AG08396 (cell line): Measurements from ENCODE around the gene PLEKHG4B.

Experiments
- DNase-seq: peaks from one replicate; pipeline ENCODE4 v3.0.0; 2012; ENCODE audit warnings: low spot score, mixed read lengths

PLEKHG4B gene

DNA sequence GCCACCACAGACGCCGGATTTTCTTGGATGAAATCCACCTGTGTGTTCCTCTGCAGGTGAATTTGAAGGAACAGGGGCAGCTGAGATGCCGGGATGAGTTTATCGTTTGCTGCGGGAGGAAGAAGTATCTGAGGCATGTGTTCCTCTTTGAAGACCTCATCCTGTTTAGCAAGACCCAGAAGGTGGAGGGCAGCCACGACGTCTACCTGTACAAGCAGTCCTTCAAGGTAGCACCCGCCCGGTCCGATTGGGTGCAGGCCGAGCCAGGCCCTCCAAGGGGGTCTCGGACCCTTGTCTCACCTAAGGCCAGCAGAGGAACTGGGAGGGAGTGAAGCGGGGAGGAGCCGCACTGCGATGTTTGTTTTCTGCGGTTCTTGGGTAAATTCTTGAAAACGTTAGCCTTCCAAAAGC is 80.9 kb downstream of the PLEKHG4B start:
- no peak for DNase-seq

DNA sequence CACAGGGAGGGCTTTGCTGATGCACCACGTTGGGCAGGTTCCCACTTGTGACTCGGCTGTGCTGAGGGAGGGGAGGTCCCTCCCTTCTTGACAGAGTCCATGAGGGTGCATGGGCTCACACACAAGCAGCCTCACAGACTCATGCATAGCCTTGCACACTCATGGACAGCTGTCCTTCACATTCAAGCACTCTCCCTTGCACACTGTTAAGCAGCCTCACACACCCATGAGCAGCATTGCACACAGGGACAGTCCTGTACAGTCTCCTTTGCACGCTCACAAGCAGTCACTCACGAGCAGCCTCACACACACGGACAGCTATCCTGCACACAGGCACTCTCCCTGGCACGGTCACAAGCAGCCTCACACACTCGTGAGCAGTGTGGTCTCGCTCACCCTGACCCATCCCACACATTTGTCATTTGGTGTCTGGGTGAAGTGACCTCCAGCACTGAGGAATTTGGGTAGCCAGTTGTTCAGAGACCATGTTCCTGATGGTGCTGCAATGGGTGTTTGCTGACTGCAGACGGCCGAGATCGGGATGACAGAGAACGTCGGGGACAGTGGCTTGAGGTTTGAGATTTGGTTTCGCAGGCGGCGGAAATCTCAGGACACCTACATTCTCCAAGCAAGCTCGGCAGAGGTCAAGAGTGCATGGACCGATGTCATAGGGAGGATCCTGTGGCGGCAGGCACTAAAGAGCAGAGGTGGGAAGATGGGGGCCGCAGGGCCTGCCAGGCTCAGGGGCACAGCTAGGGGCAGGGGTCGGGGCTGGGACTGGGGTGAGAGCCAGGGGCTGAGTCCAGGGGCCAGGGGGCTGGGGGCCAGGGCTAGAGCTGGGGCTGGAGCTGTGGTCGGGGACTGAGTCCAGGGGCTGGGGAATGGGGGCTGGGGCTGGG is 81.7 kb downstream of the PLEKHG4B start:
- no peak for DNase-seq

DNA sequence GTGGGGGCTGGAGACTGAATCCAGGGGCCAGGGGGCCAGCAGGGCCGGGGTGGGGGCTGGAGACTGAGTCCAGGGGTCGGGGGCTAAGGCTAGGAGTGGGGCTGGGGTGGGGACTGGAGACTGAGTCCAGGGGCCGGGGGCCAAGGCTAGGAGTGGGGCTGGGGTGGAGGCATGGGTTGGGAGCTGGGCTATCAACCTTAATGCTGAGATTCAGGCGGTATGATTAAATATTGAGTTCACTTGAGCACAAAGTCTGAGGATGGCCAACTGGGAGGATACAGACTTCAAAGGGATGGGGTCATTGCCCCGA is 82.3 kb downstream of the PLEKHG4B start:
- no peak for DNase-seq

DNA sequence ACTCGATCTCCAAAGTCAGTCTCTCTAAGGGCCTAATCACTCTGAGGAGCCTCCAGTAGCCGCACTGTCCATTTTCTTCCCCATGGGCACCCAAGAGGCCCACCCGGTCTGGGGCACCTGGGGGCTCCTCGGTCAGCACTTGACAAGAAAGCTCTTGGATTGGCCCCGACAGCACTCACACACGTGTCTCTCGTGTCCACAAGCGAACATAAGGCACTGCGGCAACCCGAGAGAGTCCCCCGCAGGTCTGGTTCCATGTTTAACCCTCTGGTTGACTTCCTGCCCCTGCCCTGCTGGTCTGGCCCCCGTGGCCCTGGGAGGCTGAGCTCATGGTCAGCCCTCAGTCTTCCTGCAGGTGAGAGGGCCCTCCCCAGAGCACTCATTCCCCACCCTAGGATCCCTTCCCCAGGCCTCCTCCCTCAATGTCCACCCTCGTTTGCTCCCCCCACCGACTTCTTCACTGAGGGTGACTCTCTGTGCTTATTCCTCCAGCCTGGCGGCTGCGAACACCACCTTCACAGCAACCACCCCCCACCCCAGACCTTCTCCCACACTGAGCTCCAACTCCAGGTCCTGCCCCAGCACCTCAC is 83.0 kb downstream of the PLEKHG4B start:
- DNase-seq = no peak

DNA sequence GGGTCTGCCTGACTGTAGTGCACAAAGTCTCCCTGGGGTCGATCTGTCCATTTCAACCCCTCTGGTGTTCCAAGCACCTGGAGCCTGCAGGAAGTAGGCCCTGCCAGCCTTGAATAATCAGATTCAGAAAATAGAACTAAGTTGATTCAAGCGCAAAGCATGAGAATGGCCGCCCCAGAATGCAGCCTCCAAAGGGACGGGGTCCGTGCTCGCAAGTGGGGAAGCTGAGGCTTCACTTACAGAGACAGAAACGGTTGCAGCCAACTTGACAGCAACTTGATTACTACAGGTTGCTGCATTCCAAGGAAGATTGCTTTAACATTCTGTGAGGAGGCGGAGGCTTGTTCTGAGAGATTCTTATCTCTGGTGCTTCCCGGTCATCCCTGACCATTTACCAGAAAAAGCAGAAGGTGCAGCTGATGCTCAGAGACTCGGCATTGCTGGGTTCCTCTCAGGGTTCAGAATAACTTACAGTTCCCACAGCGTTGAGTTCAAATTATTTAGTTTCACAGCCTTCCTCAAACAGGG is 84.4 kb downstream of the PLEKHG4B start:
- no peak for DNase-seq

DNA sequence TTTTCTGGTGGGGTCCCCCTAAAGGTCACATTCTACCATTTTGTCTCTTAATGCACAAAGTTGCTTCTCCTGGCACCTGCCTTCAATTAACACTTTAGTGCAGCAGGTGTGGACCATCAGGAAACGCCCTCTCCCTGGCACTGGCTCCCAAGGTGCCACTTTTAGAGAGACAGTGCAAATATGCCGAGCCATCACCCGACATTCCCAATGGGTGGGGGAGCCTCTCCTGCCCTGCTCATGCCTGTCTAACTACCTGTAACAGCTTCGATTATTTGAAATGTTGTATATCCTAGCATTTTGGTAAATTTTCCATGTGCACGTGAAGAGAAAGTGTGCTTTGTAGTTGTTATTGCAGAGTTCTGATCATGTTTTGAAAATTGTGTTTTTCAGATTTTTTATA is 86.1 kb downstream of the PLEKHG4B start:
- no peak for DNase-seq

DNA sequence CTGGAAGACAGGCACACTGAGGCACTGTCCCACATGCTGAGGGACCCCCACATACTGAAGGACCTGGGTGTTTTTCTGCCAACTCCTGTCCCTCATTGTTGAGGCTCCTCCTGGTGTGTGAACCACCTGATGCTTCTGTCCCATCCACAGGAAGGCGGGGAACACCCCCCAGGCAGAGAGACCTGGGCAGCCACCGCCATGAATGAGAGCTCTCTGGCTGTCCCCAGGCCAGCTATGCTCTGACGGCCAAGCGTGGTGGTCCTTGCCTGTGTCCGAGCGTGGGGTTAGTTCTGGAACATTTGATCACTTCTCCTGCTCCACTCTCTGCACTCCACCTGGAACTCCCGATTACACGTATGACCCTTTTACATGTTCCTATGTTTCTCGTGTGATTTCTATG is 87.4 kb downstream of the PLEKHG4B start:
- DNase-seq = no peak

DNA sequence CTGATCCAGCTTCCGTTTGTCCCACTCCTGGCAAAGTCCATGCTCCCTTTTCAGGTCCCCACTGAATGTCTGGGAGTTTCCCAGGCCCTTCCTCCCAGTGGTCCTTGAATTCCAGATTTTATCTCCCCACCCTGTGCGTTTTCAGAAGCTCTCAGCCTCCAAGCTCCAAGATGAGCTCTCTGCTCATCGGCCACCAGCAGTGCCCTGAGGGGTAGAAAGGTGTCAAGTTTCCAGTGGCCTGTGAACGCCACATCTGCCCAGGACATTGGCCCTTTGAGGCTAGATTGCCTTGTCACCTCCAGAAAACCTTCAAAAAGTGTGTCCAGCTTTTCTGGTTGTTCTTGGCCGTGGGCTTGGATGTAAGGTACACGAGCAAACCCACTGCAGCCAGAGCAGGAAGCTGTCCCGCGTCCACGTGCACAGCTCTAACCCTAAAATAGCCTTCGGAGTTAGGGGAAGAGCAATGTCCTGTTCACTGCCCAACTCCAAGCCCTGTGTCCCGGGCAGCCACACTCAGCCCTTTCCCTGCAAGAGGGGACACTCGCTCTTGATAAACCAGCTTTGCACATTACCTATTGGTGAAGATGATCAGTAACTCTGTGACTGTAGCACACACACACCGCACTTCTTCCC is 88.4 kb downstream of the PLEKHG4B start:
- no peak for DNase-seq

DNA sequence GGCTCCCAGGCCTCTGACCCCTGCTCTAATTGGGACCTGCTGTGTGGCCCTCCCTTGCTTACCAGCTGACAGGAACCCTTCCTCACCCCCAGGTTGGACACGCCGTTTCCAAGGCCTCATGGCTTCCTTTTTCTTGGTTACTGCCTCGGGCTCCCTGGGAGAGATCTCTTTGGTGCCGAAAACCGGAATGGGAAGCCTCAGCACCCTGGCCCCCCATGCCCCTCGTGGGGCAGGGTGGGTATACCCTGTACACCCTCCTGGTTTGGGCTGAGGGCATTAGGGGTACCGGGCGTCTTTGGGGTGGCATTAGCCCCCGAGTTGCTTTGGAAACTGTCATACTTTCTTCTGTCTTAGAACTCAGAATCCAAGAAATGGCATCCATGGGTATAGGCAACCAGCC is 89.2 kb downstream of the PLEKHG4B start:
- no peak for DNase-seq

DNA sequence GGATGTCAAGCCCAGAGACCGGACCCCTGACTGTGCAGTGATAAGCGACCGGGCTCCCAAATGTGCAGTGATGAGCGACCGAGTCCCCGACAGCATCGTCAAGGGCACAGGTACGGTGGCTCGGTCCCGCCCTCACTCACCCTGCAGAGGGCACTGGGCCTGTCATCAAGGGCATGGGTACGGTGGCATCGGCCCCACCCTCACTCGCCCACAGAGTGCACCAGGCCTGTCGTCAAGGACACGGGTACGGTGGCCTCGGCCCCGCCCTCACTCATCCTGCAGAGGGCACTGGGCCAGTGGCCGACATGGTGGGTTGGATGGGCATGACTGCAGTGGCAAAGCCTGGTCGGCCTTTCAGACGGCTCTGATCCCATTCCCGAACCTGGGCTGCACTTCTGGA is 89.6 kb downstream of the PLEKHG4B start:
- no peak for DNase-seq

DNA sequence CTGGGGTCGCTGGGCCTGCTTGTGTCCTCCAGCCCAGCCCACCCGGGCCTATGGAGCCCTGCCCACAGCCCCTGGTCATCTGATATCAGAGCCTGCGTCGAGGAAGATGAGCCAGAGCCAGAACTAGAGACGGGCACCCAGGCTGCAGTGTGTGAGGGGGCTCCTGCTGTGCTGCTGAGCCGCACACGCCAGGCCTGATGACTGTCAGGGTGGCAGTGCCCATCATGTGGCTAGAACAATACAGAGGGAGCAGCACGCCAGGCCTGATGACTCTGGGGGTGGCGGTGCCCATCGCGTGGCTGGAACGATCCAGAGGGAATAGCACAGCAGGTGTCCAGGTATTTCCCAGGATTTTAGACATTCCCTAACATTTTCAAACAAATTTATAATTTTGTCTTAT is 90.2 kb downstream of the PLEKHG4B start:
- DNase-seq = no peak

DNA sequence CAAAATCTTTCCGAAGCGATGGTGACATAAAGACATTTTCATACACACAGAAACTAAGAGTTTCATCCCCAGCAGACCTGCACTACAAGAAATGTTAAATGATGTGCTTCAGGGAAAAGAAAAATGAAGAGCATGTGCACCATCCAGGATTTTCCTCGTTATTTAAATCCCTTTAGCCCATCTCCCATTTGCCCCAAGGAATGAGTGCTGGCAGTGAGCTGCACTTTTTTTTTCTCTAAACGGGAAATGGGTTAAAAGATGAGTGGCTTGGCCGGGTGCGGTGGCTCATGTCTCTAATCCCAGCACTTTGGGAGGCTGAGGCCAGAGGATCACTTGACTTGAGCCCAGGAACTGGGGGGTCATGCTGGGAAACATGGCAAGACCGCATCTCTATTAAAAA is 92.5 kb downstream of the PLEKHG4B start:
- no peak for DNase-seq

DNA sequence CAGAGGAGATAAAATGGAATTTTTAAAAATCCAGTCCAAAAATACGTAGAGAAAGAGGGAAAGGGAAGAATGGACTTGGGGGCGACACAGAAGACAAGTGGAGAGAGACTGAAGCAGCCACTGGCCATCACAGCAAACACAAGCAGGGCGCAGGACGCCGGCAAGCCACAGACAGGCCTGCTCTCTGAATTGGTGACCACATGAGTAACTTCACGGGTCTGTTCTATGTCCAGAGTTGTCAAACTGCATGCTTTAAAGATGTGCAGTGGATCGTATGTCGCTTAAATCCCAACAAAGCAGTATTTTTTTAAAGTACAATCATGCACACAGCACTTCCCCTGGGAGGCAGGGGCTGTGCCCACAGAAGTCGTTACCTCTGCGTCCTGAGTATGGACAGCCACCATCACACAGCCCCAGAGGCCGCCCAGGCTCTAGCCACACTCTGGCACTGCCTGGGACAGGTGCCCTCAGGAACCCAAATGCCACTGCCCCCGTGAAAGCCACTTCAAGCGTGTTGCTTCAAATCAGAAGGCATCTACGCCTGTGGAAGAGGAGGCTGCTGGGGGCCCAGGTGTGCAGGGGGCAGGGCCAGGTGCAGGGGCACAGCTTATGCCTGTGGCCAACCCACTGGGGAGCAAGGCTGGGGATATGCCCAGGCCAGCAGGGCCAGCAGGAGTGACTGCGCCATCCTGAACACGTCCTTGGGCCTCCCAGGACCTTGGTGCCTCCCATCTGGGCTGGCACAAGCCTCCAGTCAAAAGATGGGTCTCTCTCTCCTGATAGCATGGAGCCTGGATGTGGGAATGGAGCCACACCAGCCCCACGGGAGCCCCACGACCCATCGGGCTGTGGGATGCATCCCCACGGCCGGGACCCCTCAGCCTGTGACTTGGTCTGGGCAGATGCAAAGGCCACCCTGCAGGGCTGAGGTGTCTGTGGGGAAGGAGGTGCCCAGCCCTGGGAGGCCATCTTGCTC is 93.4 kb downstream of the PLEKHG4B start:
- no peak for DNase-seq

DNA sequence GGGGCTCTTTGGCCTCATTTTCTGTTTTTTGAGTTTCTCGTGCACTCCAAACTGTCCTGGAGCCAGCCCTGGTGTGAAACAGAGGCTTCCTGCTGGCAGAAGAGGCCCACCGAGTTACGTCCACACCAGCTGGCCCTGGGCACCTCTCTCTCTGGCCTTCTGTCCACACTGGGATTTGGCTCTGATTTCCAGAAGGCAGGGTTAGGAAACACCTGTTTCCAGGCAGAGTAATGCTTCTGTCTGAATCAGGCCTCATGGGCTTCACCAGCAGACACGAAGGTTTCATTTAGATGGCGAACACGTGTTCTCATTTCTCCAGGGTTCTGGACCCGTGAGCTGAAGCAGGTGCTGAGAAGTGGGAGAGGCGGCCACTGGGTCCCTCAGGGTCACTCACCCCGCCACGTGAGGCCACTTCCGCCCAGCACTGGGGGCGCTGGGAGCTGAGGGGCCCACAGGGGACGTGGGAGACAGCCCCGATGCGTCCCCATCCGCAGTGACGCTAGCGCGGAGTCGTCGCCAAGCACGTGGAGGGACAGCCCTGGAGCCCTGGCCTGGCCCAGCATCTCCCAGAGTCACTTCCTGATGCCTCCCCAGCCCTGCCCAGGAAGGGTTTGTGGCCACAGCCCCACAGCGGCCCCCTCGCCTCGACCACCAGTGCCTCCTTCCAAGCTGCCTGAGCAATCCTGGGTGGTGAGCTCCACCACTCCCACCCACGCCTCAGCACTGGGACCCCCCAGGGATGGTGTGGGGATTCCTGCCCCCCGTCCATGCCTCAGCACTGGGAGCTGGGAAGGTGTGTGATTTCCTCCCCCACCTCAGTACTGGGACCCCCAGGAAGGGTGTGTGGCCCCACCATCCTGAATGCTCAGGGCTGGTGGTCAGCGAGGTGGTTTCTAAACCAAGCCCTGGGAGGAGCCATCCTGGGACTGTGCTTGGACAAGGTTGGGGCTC is 94.4 kb downstream of the PLEKHG4B start:
- DNase-seq = no peak

DNA sequence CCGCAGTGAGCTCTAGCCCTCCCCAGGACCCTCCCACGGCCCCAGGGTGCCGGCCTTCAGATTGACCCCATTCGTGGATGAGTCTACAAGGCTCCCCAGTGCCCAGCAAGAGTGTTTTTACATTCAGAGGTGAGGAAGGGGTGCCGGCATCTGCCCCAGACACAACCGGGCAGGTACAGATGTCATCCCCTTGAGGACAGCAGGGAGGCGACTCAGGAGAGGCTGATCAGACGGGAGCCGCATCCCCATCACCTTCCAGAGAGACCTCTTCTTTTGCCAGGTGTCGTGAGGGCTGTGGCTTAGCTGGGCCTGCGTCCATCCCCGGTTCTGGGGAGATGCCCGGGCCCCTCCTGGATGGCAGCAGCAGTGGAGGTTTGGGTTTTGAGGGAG is 95.1 kb downstream of the PLEKHG4B start:
- DNase-seq = no peak

DNA sequence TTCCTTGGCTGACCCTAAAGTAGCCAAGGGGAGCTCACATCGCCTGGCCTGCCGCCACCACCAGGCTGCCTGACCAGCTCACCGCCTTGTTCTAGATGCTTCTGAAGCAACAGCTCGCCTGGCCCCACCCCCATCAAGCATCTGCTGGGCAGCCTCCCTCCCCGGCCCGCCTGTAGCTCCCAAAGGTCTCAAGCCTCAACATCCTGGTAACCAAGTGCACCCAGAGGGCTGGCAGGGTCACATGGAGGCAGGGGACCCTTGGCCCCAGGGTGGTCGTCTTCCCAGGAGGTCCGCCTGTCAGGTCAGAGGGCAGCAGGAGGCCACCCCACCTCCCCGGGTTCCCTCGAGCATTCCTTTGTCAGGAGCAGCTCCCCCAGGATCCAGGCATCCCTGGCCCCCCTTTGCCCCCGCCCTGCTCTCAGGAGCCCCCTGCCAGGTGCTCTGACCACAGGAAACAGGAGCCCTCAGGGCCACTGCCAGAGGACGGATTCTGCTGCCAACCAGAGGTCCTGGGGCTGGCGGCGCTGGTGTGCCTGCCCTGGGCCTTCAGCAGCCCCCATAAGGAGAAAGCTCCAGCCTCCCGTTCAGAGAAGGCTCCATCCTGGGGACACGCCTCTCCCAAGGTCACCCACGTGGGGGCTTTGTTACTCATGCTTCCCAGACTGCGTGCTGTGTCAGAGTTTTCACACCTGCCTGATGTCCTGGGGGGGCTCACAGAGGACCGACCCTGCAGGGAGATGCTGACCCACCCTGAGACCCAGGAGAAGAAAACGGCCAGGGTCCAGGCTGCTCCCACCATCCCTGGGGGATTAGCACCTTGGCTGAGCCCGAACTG is 95.9 kb downstream of the PLEKHG4B start:
- DNase-seq = no peak

DNA sequence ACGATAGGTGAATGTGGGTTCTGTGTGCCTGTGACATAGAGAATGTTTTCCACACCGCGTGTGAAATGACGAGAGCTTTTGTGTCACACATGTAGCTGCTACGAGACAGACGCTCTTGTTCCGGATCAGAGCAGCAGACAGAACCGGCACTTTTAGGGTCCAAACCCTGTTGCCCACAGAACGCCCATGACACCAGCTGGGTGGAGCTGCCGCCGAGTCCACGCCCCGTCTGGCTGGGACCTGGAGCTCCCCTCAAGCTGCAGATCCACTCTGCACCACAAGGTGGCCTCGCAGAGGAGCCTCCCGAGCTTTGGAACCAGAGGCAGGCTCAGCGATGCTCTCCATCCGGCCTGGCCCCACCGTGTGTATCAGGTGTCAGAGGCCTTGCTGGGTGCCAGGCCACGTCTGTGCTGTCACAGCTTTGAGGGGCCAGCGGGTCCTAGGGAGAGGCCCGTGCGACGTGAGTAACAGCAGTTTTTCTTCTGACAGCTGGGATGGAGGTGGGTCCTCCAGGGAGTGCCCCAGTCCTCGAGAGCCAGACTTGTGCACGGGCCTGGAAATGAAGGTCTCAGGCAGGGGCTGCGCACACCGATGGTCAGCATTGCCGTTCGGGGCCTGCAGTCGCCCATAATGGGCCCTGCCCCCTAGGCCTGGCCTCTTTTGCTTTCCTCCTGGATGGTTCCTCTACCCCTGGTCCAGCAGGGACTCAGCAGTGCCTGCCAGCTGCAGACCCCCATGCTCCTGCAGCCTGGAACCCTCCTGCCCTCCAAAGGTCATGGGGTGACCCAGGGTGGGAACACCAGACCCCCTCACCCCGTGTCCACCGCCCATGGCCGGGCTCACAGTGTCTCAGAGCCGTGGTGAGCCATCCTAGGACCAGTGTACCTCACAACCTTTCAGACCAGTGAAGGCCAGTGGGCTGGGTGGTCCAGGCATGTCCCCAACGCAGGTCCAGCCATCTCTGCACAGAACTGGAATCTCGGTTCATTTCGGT is 96.8 kb downstream of the PLEKHG4B start:
- peak; percentile 96 for DNase-seq

DNA sequence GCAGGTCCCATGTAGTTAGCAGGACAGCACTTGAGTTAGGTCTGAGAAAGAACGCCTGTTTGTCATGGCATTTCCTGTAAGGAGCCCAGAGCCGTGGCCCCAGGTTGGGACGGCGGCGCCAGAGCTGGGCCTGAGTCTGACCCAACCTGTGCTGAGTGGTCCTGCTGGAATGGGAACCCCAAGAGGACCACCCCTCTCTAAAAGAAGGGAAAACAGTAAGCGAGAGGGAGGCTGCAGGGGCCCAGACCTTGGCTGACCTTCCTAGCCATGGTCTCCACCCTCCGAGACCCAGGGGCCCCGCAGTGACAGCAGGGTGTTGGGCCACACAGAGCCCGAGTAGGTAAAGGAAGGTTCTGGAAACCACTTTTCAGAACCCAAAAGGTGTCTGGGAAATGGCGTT is 97.5 kb downstream of the PLEKHG4B start:
- DNase-seq = no peak

DNA sequence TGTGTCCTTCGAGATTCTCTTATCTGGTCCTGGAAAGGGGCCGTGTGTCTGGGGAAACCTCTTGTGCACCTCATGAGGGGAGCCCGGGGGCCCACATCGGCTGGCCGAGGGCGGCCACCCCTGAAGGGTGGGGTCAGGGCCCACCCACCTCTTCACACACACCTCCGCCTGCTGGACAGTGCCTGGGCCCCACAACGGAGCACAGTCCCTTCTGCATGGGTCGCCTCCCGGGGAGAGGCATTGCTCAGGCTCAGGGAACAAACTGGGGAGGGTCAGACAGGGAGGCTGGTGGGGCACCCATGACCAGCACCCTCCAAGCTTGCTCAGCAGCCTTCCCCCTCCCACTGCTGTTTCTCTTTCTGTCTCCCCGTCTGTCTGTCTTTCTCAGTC is 98.0 kb downstream of the PLEKHG4B start:
- no peak for DNase-seq
